ENCODE data around the gene COG6.

COG6 gene

GRCh38 chr13:39776439-39776838, 121.0 kb downstream of the COG6 start:
- no peak for DNase-seq

GRCh38 chr13:39777021-39777420, 121.6 kb downstream of the COG6 start:
- DNase-seq: no peak

- DNase-seq: peak; percentile 24
These were observed 122.1 kb downstream of the COG6 start for GRCh38 chr13:39777527-39778061.

- no peak for DNase-seq
These were observed 124.1 kb downstream of the COG6 start for GRCh38 chr13:39779337-39780265.

- DNase-seq: no peak
These were observed 125.2 kb downstream of the COG6 start for GRCh38 chr13:39780711-39781110.

GRCh38 chr13:39781381-39781780, 125.9 kb downstream of the COG6 start:
- DNase-seq: no peak

GRCh38 chr13:39783051-39783450, 127.6 kb downstream of the COG6 start:
- peak; percentile 51 for DNase-seq

GRCh38 chr13:39784347-39784746, 128.9 kb downstream of the COG6 start:
- no peak for DNase-seq

- DNase-seq: no peak
These were observed 130.6 kb downstream of the COG6 start for GRCh38 chr13:39786091-39786490.

- no peak for DNase-seq
These were observed 131.6 kb downstream of the COG6 start for GRCh38 chr13:39787086-39787487.

- no peak for DNase-seq
These were observed 132.6 kb downstream of the COG6 start for GRCh38 chr13:39788102-39788501.

GRCh38 chr13:39789451-39789850, 134.0 kb downstream of the COG6 start:
- no peak for DNase-seq

Data from NCI-H2171 treated with DMSO at 0.1 percent for 48 hours (cell line).